NCI-H2107 treated with DMSO at 0.1 percent for 48 hours (cell line): ENCODE measurements around the gene FKBP11.

ENCODE experiments used
- DNase-seq: peaks from one replicate; lab custom pipeline; 2025; ENCODE audit not compliant: unreplicated experiment; lab: John Stamatoyannopoulos, UW

FKBP11 gene

GRCh38 chr12:48925304-48926011, at the start of gene FKBP11:
FKBP11 (minus strand) TSS chr12:48925492; CDS start chr12:48925428, 64 bp downstream.
- DNase-seq = no peak

- DNase-seq = no peak
Measured at GRCh38 chr12:48973941-48974673, 48.8 kb upstream of the FKBP11 start.

GRCh38 chr12:48973531-48973930, 48.2 kb upstream of the FKBP11 start:
- no peak for DNase-seq

GRCh38 chr12:48972952-48973483, 47.7 kb upstream of the FKBP11 start:
- no peak for DNase-seq

- no peak for DNase-seq
Measured at GRCh38 chr12:48972213-48972951, 47.1 kb upstream of the FKBP11 start.

- DNase-seq = no peak
Measured at GRCh38 chr12:48970702-48971334, 45.5 kb upstream of the FKBP11 start.

GRCh38 chr12:48969833-48970701, 44.8 kb upstream of the FKBP11 start:
- no peak for DNase-seq

- DNase-seq = no peak
Measured at GRCh38 chr12:48969160-48969771, 44.0 kb upstream of the FKBP11 start.

GRCh38 chr12:48968467-48968866, 43.2 kb upstream of the FKBP11 start:
- no peak for DNase-seq

- no peak for DNase-seq
Measured at GRCh38 chr12:48967991-48968390, 42.7 kb upstream of the FKBP11 start.

GRCh38 chr12:48966177-48966895, 41.0 kb upstream of the FKBP11 start:
- DNase-seq = no peak

- no peak for DNase-seq
Measured at GRCh38 chr12:48965298-48965838, 40.1 kb upstream of the FKBP11 start.

- DNase-seq = no peak
Measured at GRCh38 chr12:48961801-48962200, 36.5 kb upstream of the FKBP11 start.

GRCh38 chr12:48961331-48961730, 36.0 kb upstream of the FKBP11 start:
- DNase-seq = no peak

- DNase-seq = no peak
Measured at GRCh38 chr12:48960834-48961233, 35.5 kb upstream of the FKBP11 start.

GRCh38 chr12:48958049-48958388, 32.7 kb upstream of the FKBP11 start:
- DNase-seq = no peak

GRCh38 chr12:48957141-48958048, 32.1 kb upstream of the FKBP11 start, which contains the start of gene ARF3:
ARF3 (minus strand) TSS chr12:48957487; CDS start chr12:48941095, 16,392 bp downstream.
- peak; percentile 92 for DNase-seq
